ENCODE measurements around the gene HAAO. TPM values are rescaled to one million over a fixed set of nuclear protein-coding genes. Genes with fewer than 3 reads are reported as not detected.
A peak's percentile ranks its signal among the peaks of the same experiment; 100 is the strongest.

Gene HAAO
- total and polyA plus RNA-seq, 2 of the 13 experiments (the other 11 are each of a cell fraction or from before 2014, with no cell fraction given) = 36.1 to 42.7 TPM

DNA sequence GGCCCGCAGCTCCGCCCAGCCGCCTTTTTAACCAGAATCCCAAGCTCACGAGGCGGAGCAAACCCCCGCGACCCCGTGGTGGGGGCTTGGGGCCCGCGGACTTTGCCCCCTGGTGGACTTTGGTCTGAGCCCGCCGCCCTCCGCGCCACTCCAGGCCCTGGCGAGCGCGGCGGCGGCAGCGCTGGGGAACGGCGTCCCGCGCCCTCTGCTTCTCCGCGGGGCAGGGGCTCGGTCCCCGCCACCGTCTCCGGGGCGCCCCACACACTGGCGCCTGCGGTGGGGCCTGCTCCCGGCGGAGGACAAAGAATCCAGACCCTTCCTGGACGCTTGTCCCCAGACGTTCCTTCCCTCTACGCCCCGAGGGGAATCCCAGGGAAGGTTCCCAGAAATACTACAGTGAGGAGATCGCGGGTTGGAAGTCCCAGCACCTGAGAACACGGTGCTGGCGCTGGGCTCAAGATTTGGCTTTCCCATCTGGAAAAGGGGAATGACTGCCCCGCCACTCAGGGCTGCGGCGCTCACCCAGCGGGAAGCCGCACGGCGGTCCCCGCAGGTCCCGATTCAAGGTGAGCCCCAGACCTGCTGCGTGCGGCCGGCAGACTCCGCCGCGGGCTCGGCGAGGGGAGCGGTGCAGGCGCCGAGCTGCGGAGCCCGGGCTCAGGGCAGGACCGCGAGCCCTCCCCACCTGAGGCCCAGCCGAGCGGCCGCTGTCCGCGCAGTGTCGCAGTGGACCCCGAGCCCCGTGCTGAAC, at the start of gene HAAO (continued):
- TF ChIP-seq ZNF768 (CRISPR knock-in tag; IDR thresholded peaks at IDR 0.05) (peak; percentile 77; the same call in 1 of the 2 replicates), ZNF367 (CRISPR knock-in tag; IDR thresholded peaks at IDR 0.05; ENCODE audit: borderline replicate concordance) (peak; percentile 98), ZNF484 (CRISPR knock-in tag; IDR thresholded peaks at IDR 0.05; ENCODE audit: borderline replicate concordance, low read depth) (peak; percentile 74; the same call in 1 of the 2 replicates), ARNTL (CRISPR knock-in tag; IDR thresholded peaks at IDR 0.05) (peak; percentile 96), THYN1 (CRISPR knock-in tag; IDR thresholded peaks at IDR 0.05; ENCODE audit: borderline replicate concordance, low read depth) (no peak), REPIN1 (CRISPR knock-in tag; IDR thresholded peaks at IDR 0.05; ENCODE audit: borderline replicate concordance, low read depth) (peak; percentile 97), ZNF614 (CRISPR knock-in tag; IDR thresholded peaks at IDR 0.05; ENCODE audit: borderline replicate concordance) (peak; percentile 90), ARHGAP35 (CRISPR knock-in tag; IDR thresholded peaks at IDR 0.05; ENCODE audit: borderline replicate concordance) (peak; percentile 69), MLLT10 (CRISPR knock-in tag; IDR thresholded peaks at IDR 0.05) (no peak; the same call in 1 of the 2 replicates), HNRNPL (IDR thresholded peaks at IDR 0.05; ENCODE audit: low read depth, low read length) (no peak), TSC22D2 (CRISPR knock-in tag; IDR thresholded peaks at IDR 0.05; ENCODE audit: borderline replicate concordance) (peak; percentile 94; the same call in 1 of the 2 replicates)
- TF ChIP-seq, protein P1, sequence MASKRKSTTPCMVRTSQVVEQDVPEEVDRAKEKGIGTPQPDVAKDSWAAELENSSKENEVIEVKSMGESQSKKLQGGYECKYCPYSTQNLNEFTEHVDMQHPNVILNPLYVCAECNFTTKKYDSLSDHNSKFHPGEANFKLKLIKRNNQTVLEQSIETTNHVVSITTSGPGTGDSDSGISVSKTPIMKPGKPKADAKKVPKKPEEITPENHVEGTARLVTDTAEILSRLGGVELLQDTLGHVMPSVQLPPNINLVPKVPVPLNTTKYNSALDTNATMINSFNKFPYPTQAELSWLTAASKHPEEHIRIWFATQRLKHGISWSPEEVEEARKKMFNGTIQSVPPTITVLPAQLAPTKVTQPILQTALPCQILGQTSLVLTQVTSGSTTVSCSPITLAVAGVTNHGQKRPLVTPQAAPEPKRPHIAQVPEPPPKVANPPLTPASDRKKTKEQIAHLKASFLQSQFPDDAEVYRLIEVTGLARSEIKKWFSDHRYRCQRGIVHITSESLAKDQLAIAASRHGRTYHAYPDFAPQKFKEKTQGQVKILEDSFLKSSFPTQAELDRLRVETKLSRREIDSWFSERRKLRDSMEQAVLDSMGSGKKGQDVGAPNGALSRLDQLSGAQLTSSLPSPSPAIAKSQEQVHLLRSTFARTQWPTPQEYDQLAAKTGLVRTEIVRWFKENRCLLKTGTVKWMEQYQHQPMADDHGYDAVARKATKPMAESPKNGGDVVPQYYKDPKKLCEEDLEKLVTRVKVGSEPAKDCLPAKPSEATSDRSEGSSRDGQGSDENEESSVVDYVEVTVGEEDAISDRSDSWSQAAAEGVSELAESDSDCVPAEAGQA (IDR thresholded peaks at IDR 0.05; ENCODE audit: low read depth) = 0 out of 2 replicates have a peak, but pooled peaks have one; percentile 59
- TF ChIP-seq, protein P1 (CRISPR knock-in tag; IDR thresholded peaks at IDR 0.05; ENCODE audit: borderline replicate concordance) = peak; percentile 95
- TF ChIP-seq, protein P2, sequence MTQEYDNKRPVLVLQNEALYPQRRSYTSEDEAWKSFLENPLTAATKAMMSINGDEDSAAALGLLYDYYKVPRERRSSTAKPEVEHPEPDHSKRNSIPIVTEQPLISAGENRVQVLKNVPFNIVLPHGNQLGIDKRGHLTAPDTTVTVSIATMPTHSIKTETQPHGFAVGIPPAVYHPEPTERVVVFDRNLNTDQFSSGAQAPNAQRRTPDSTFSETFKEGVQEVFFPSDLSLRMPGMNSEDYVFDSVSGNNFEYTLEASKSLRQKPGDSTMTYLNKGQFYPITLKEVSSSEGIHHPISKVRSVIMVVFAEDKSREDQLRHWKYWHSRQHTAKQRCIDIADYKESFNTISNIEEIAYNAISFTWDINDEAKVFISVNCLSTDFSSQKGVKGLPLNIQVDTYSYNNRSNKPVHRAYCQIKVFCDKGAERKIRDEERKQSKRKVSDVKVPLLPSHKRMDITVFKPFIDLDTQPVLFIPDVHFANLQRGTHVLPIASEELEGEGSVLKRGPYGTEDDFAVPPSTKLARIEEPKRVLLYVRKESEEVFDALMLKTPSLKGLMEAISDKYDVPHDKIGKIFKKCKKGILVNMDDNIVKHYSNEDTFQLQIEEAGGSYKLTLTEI (CRISPR knock-in tag; conservative IDR thresholded peaks at IDR 0.05) = no peak
- TF ChIP-seq, protein P3, sequence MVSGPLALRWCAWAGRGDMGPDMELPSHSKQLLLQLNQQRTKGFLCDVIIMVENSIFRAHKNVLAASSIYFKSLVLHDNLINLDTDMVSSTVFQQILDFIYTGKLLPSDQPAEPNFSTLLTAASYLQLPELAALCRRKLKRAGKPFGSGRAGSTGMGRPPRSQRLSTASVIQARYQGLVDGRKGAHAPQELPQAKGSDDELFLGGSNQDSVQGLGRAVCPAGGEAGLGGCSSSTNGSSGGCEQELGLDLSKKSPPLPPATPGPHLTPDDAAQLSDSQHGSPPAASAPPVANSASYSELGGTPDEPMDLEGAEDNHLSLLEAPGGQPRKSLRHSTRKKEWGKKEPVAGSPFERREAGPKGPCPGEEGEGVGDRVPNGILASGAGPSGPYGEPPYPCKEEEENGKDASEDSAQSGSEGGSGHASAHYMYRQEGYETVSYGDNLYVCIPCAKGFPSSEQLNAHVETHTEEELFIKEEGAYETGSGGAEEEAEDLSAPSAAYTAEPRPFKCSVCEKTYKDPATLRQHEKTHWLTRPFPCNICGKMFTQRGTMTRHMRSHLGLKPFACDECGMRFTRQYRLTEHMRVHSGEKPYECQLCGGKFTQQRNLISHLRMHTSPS (CRISPR knock-in tag; IDR thresholded peaks at IDR 0.05; ENCODE audit: low read depth) = no peak; the same call in 1 of the 2 replicates
- TF ChIP-seq, protein P4, sequence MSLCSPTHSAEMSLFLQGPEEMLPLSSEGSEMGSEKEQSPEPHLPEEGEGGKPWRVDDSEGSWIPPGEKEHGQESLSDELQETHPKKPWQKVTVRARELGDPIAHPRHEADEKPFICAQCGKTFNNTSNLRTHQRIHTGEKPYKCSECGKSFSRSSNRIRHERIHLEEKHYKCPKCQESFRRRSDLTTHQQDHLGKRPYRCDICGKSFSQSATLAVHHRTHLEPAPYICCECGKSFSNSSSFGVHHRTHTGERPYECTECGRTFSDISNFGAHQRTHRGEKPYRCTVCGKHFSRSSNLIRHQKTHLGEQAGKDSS (CRISPR knock-in tag; IDR thresholded peaks at IDR 0.05; ENCODE audit: borderline replicate concordance, low read depth) = peak; percentile 93
